Retinal pigment epithelial cell (primary cell): ENCODE results near the gene GJA4.
"Not testable (repeated sequence)": the region's sequence is repeated elsewhere in the genome, so short reads cannot be mapped to it uniquely, and the experiment has no call there.

ENCODE experiments used
- DNase-seq: peaks from one replicate; pipeline ENCODE4 v3.0.0-alpha.2; 2010; ENCODE audit warnings: low read depth
- H3K4me3 ChIP-seq: 2 replicates; pipeline ENCODE4 v1.5.1; 2011; ENCODE audit warnings: mild to moderate bottlenecking, low read length, control low read depth, moderate library complexity
- CTCF ChIP-seq: conservative IDR thresholded peaks from 2 replicates; pipeline ENCODE4 v1.5.1; 2011; ENCODE audit warnings: low read depth, low read length, control low read depth, inconsistent platforms

Gene GJA4

GRCh38 chr1:34768856-34769255 is 23.9 kb upstream of the GJA4 start:
- no peak overlapping the region for H3K4me3 ChIP-seq
- TF ChIP-seq CTCF, result no peak
- no peak for DNase-seq

- H3K4me3 ChIP-seq, result no peak overlapping the region
- no peak for TF ChIP-seq CTCF
- no peak for DNase-seq
These were observed 21.8 kb upstream of the GJA4 start for GRCh38 chr1:34770891-34771504.

GRCh38 chr1:34771573-34772371 is 21.0 kb upstream of the GJA4 start:
- no peak for TF ChIP-seq CTCF
- DNase-seq, result no peak
- no peak overlapping the region for H3K4me3 ChIP-seq

GRCh38 chr1:34773114-34773513 is 19.7 kb upstream of the GJA4 start:
- H3K4me3 ChIP-seq, DNase-seq: not testable (repeated sequence)

- no peak for DNase-seq
- no peak for TF ChIP-seq CTCF
- no peak overlapping the region for H3K4me3 ChIP-seq
These were observed 17.8 kb upstream of the GJA4 start for GRCh38 chr1:34774957-34775356.

GRCh38 chr1:34776911-34777310 is 15.9 kb upstream of the GJA4 start:
- H3K4me3 ChIP-seq, result no peak overlapping the region
- no peak for DNase-seq
- no peak for TF ChIP-seq CTCF

- no peak overlapping the region for H3K4me3 ChIP-seq
- no peak for TF ChIP-seq CTCF
- DNase-seq, result no peak
These were observed 15.1 kb upstream of the GJA4 start for GRCh38 chr1:34777519-34778321.
